GF-D8 (cell line): Measurements from ENCODE around the gene KATNAL2.

Source experiments
- DNase-seq: peaks from one replicate; lab custom pipeline; 2025; lab: John Stamatoyannopoulos, UW

KATNAL2 gene

GRCh38 chr18:47035156-47035671 lies 117.8 kb downstream of the KATNAL2 start, which contains the start of gene ELOA2:
ELOA2 (minus strand) TSS chr18:47035621; CDS start chr18:47035264, 357 bp downstream.
- no peak for DNase-seq

DNA sequence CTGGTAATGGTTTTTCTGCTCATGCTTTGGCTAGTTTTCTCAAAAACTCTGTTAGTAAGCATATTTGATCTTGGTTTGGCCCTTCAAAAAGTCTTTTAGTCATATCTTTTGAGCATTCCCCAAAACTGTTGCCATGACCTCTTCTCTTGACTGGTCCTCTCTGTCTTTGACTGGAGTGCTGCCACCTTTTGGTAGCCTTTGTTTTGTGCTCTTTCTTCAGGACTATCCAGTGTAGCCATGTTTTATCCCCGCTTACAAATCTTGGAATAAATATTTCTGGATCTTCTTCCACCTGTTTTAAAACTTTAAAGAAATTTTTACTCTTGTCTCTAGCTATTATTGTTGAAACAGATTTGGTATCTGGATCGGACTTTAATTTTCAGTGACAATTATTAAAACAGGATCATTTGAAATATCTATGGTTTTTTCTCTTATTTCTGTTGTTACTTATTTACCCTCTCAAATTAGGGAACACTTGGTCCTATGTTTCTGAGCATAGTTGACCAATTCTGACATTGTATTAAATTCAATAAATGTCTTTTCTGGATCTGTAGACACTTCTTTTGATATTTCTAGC lies 119.0 kb downstream of the KATNAL2 start:
- DNase-seq: no peak

DNA sequence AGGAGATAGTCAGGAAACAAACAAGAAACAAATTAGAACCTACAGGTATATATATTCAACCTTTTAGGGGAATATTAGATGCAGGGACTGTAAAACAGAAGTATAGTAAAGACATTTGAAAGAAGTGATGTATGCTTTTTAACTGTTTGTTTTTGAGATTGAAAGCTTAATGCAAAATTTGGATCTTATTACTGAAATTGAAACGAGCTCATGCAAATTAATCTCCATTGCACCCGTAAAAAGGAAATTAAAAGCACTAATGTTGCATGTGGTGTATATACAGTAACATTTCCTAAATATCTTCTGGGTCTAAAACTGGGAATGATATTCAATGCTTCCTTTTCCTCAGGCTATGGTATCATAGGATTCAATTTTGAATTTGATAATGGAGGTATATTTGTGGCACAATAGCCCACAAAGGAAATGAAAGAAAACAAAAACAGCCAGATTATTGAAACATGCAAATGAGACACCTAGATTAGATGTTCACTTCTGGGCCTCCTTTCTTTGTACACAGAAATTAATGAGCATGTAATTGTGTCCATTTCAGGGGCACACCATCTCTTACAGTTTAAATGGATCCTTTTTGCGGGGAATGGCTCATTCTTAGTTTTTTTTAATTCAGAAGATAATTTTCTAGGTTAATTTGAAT lies 119.7 kb downstream of the KATNAL2 start:
- no peak for DNase-seq

DNA sequence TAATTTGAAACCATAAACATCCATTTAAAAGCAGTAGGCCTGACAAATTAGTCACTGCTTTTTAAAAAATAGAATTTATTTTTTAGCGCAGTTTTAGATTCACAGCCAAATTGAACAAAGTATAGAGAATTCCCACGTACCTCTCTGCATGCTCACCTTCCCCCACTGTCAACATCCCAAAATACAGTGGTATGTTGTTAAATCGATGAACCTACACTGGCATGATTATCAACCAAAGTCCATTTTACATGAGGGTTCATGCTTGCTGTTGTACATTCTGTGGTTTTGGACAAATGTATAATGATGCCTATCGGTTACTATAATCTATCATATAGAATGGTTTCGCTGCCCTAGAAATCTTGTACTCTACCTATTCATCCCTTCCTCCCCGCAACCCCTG lies 123.6 kb downstream of the KATNAL2 start:
- DNase-seq: no peak

DNA sequence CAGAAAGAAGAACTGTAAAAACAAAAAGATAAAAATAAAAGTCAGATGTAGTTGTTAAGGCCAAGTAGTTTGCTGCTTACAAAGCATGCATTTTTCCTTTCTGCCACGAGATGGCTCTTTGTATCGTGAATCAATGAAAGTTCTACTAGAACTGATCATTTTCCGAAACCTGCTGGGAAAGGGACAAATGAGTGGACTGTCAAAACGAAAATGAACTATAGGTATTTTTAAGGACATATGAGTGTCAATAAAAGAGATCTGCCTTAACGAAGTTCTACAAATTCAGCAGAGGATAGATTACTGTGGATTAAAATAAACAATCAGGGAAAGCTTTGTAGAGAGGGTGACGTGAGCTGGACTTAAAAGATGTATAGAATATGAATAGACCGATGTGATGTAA lies 133.1 kb downstream of the KATNAL2 start:
- DNase-seq: no peak

DNA sequence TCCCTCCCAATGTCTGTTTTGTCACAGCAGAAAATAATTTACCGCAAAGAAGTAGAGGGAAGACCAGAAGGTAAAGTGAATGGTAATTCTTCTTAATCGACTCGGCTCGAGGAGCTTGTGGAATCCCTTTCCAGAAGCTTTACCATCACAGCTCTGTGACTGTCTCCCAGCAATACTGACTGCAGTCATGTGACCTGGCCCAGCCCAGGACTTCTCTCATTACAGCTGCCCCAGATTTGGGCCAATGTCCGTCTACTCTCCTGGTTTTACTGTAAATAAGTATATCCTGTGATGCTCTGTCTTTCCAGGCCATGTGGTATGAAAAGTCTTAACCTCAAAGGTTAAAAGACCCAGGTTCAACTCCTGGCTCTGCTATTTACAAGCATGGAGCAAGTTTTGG lies 137.0 kb downstream of the KATNAL2 start:
- no peak for DNase-seq

DNA sequence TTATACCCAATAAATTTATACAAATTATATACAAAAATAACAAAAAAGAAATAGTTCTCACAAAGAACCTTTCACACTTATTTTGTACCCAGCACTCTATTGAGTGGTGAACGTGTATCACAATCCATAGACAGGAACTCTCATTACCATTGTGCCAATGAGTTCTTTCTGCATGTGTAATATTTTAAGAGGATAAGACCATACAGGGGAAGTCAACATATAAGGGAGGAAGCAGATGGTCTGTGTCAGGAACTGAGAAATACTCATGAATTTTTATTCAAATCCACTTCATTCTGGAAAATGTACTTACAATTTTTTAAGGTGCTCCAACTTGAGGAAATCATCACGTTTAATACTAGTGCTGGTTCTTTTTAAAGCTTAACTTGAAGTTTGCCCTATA lies 145.1 kb downstream of the KATNAL2 start:
- no peak for DNase-seq

GRCh38 chr18:47063096-47063495 lies 145.7 kb downstream of the KATNAL2 start:
- DNase-seq: no peak

GRCh38 chr18:47067648-47068047 lies 150.2 kb downstream of the KATNAL2 start:
- no peak for DNase-seq

DNA sequence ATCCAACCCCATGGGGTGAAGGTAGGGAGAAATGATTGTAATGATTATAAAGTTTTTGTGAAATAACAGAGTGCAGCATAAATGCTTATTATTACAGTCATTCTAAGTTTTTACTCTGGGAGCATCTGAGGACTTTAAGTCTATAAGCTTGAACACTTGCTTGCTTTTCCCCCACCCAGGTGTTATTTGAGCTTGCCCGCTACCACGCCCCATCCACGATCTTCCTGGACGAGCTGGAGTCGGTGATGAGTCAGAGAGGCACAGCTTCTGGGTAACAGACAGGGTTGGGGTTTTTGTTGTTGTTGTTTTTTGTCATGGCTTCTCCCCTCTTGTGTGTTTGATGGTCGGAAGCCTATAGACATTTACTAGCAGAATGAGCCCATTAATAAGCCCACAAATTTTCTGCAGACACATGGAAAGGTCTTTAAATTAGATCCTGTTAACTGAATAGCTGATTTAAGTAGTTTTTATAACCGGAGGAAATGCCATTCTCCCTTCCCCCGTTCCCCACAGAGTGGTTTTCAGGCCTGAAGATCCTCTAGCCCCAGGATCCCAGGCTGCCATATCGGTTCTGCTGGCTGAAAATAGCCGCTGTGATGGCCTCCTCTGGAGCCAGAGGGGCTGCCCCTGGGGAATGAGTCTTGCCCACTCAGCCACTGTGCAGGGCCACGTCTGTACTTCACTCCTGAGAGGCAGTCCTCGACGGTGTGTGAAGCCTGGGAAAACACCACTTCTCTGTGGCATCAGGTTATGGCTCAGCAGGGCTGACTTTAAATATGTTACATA lies 157.9 kb downstream of the KATNAL2 start:
- no peak for DNase-seq

DNA sequence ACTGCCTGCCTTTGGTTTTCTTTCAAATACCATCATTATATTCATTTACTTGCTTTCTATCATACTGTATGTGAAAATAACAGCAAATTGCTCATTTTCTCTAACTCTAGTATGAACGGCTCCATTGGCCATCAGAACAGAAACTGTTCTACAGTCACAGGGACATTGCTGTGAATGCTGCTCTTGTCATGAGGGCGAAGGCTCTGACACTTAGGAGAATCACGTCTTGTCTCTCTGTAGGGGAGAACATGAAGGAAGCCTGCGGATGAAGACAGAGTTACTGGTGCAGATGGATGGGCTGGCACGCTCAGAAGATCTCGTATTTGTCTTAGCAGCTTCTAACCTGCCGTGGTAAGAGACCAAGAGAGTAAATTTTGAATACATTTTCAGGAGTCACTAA lies 159.7 kb downstream of the KATNAL2 start:
- DNase-seq: no peak

DNA sequence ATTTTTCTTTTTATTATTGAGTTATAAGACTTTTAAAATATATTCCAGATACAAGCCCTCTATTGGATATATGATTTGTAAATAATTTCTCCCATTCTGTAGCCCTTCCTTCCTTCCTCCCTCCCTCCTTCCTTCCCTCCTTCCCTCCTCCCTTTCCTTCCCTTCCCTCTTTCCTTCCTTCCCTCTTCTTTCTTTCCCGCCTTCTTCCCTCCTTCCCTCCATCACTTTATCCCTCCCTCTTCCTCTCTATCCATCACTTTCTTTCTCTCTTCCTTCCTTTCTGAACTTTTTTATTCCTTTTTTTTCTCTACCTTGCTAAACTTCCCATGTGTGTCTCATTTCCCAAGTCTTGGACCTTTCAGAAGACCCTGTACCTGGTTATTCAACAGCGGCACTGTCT lies 163.5 kb downstream of the KATNAL2 start:
- DNase-seq: no peak

GRCh38 chr18:47081578-47081977 lies 164.2 kb downstream of the KATNAL2 start:
- no peak for DNase-seq

DNA sequence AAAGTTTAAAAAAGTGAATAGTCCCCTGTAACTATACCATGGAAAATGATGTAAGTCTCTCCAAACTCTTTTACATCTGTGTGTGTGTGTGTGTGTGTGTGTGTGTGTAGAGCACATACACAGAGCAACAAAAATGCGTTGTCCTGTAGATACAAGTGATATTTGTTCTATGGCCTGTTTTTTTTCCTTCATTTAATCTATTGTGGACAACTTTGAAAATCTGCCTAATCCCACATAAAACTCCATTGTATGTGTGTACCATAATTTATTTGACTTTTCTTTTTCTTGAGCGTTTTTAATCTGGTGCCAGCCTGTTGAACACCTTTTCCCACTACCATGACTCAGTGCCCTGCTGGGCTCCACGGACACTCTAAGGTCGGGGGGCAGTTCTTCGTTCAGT lies 170.3 kb downstream of the KATNAL2 start:
- no peak for DNase-seq

DNA sequence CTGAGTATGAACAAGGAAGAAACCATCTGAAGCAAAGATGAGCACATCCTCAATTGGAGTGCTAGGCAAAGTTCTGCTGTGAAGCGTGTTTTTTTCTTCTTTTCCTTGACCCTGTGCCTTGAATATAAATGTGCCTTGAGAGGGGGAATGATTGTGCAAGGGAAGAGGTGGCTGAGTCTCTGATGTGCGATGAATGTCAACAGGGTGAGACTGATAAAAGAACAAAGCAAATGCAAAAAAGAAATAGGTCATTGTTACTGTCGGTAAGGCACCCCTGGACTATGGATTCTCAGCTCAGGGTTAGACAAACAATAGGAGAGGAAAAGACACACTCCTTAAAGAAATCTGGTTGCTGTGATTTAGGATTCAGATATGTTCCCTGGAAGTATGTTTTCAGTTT lies 178.4 kb downstream of the KATNAL2 start:
- DNase-seq: no peak

GRCh38 chr18:47100212-47100831 lies 182.9 kb downstream of the KATNAL2 start:
- DNase-seq: no peak

DNA sequence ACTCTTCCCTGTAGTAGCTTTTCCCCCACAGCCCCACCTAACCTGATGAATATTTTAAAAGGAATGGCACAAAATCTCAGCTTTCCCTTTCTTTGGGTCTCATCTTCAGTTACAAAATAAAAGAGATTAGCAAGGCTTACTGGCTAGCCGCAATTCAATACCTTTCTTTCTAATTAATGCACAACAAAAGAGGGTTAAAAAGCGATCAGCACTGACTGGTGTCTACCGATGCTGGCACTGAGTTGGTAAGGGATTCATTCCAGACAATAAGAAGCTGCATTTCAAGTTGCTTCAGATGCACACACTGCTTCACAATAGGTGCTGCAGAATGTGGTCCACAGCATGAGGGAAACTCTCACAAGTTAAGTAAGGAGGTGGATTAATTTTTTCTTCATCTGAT lies 191.0 kb downstream of the KATNAL2 start:
- no peak for DNase-seq

DNA sequence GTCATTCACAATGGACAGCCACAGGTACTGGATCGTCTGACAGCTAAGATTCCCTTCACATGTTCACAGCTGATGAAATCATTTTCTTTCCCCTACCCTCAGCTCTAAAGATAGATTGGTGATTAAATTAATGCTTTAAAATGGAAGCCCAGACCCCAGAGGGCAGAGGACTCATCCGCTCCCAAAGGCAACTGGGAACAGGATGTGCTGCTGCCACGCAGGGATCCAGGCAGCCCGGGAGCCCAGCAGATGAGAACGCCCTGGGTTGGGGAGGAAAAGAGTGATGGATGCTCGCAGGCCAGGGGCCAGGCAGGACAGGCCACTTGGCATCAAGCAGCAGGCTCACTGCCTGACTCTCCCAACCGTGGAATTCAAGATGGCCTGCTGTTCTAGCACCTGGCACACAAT lies 191.6 kb downstream of the KATNAL2 start:
- no peak for DNase-seq

DNA sequence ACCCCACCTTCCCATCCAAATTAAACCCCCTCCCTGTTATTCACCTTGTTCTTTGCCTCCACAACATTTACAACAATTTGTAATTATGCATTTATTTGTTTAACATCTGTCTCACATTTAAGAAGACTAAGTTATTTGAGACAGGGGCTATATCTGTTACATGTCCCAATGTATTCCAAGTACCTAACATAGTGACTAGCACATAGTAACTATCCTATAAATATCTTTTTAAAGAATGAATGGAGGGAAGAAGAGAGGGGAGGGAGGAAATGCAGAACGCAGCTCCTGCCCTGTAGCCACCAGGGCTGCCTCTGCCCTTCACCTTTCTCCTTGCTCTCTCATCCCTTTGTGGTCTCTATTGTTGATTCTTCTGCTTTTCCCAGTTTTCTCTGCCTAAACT lies 192.3 kb downstream of the KATNAL2 start:
- DNase-seq: no peak

- no peak for DNase-seq
These were observed 193.3 kb downstream of the KATNAL2 start for GRCh38 chr18:47110492-47111274.

DNA sequence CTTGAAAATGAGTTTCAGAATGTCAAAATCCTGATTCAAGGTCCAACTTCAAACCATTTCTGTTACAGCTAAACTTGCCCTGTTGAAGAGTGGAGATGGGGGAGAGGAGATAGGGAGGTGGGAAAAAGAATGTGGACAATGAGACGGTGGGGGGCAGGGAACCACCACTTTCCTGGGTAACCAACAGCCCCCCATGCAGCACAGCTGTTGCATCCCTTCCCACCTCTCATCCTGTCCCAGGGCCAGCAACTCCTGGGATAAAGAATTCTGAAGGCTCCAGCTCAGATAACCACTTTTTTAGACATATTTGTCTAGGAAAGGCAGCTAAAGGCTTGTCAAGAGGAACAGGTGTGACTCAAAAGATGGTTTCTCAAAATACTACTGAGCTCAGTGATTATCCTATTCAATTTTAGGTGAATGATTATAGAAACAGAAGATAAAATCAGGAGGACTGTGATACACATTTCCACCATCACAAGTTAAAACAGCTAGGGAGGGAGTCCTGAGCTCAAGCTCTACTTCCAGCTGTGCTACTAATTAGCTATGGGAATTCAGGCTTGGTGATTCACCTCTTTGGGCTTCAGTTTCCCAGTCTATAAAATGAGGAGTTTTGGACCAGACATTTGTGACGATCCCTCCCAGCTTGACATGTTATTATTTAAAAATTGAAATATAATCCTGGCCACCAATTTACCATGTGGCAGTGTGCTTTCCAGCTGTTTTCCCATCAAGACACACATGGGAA lies 196.6 kb downstream of the KATNAL2 start:
- DNase-seq: no peak
